HG03064 (cell line): ENCODE results near the gene ADAMTSL1.

Experiments
- ATAC-seq: cut with Tn5 transposase; IDR thresholded peaks from one replicate; pipeline ENCODE4 v1.9.1; 2021; ENCODE audit warnings: low read depth; ENCODE audit not compliant: unreplicated experiment

The ADAMTSL1 gene

DNA sequence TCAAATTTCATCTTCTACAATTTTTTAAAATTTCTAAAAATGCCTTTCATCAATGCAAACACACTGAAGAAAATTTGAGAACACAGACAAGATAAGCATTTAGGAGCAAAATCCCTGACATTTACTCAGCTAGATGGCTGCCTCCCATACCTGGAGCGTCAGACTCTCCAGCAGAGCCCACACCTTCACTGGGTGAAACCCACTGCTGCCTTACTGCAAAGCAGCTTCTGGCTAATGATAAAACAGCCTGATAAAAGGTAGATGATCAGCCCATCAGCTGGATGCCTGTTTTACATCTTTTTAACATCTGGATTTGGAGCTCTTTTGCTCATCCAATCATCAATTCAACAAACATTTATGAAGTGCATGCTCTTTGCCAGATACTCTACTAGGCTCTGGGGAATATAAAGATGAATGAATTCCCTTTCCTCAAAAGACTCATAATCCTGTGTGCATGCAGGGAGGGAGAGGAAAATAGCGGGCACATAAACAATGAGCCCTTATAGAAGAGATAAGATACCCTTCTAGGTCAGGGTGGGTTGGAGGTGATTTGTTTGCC, 287.9 kb downstream of the ADAMTSL1 start:
- no peak for ATAC-seq

- ATAC-seq: no peak
Observed at GRCh38 chr9:18766989-18767550, 293.1 kb downstream of the ADAMTSL1 start.

DNA sequence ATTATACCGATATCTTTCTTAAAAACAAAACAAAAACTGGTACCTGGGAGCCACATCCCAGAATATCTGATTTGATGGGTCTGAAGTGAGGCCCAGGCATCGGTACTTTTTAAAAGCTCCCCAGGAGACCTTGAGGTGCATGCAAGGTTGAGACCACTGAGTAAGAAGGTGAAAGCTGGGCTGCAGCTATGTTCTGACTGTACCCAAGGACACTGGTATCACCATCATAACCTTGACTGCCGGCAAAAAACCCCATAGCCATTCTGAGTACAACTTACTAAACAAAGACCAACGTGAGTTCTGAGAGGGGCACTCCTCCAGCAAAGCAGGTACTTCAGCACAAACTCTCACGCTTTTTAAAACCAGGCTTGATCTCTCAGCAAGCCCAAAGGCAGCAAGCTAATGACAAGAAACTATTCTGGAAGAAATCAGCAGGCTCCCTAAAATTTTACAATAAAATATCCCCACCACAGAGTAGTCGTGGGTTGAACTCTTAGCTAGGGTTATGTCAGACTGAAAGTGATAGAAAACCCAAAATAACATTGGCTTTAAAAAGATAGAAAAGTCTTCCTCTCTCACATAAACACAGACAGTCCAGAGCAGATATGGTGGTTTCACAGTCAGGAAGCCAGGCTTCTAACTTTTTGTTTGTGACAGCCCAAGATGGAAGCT, 295.1 kb downstream of the ADAMTSL1 start:
- ATAC-seq: peak; percentile 81

DNA sequence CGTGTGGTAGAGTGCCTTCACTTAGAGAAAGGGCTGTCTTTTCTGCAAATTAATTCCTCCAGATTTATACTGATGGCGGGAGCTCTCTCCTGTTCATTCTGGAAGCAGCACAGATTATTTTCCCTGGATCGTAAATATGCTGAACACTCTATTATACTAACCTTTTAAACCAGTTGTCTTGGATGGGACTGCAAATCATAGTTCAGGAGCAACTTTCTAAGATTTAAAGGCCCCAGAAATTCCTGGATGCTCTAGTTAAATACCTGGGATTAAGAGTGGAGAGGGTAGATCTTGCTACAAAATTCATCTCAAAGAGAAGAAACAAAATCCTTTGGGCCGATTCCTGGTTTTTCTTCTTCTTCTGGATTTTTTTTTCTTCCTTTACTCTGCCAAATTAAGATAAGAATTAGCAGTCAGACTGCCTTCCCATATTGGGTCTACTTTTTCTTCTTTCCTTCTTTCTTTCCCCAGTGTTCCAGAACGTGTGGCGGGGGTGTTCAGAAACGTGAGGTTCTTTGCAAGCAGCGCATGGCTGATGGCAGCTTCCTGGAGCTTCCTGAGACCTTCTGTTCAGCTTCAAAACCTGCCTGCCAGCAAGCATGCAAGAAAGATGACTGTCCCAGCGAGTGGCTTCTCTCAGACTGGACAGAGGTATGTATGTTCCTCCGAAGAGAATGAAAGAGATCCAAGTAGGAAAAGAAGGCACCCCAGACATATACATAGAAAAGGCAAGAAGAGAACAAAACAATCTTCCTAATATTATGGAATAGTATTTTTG, 296.4 kb downstream of the ADAMTSL1 start:
- ATAC-seq: no peak

DNA sequence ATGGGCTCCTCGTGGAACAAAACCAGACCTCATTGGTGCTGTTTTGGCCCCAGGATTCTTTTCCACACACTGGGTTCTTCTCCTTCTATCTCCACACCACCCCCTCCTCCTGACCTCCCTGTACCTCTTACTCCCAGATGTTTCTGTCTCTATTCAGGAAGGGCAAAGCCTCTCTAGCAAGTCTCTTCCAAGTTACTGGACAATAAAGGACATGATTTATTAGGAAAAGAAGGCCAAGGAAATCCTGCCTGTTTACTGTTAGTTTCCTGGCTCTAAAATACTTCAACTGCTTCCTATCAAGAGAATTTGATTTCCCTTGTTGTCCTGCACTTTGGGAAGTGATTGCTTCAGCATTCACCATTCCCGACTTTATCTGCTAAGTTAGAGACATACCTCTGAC, 297.1 kb downstream of the ADAMTSL1 start:
- ATAC-seq: no peak

DNA sequence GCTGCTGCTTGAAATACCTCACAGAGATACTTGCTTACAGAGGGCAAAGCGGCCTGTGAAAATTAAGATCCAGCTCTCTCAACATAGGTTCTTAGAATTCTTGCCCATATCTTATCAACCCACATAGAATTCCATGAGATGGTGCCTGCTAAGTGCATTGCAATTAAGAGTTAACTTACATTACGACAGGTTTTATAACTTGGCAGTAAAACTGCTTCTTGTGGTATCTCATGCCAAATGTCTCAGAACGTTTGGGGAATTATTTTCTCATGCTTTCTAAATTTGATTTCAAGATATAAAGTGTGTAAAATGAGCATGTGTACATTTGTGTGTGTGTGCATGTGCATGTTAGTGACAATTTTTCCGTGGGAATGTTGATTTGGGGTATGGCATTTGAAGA, 297.8 kb downstream of the ADAMTSL1 start:
- ATAC-seq: no peak

DNA sequence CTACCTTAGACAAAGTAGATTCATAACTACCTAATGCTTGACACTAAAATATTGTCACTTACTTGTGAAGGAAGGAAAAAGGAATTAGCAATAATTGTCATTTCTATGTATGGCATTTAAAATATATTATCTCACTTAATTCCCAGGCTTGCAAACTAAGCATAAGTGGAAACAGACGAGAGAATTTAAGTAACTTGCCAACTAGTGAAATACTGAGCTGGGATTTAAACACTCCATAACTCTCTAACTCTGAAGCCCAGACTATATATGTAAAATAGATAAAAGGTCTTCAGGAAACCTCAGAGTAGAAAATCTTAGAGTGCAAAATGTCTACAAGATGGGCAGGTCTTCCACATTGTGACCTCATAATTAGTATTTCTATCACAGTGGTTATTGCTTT, 301.3 kb downstream of the ADAMTSL1 start:
- no peak for ATAC-seq

DNA sequence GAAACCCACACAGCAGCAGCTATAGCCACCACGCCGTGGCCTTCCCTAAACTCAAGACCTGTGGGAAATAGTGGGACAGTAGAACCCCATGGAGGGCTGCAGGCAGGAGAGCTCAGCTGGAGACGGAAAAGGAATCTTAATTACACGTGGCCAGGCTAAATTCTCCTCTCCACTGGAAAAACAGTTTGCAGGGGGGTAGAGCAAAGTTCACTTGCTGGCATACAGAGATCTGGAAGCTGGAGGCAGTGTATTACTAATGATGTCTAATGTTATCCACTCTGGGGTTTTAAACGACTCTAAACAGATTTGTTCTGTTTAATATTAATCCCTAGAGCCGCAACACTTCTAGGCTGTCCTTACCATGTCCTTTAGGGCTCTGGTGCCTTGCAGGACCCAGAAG, 302.0 kb downstream of the ADAMTSL1 start:
- ATAC-seq: no peak

DNA sequence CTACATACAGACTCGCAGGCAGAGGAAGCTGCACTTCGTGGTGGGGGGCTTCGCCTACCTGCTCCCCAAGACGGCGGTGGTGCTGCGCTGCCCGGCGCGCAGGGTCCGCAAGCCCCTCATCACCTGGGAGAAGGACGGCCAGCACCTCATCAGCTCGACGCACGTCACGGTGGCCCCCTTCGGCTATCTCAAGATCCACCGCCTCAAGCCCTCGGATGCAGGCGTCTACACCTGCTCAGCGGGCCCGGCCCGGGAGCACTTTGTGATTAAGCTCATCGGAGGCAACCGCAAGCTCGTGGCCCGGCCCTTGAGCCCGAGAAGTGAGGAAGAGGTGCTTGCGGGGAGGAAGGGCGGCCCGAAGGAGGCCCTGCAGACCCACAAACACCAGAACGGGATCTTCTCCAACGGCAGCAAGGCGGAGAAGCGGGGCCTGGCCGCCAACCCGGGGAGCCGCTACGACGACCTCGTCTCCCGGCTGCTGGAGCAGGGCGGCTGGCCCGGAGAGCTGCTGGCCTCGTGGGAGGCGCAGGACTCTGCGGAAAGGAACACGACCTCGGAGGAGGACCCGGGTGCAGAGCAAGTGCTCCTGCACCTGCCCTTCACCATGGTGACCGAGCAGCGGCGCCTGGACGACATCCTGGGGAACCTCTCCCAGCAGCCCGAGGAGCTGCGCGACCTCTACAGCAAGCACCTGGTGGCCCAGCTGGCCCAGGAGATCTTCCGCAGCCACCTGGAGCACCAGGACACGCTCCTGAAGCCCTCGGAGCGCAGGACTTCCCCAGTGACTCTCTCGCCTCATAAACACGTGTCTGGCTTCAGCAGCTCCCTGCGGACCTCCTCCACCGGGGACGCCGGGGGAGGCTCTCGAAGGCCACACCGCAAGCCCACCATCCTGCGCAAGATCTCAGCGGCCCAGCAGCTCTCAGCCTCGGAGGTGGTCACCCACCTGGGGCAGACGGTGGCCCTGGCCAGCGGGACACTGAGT, 303.2 kb downstream of the ADAMTSL1 start:
- ATAC-seq: no peak

GRCh38 chr9:18778147-18778546, 304.2 kb downstream of the ADAMTSL1 start:
- ATAC-seq: no peak

- no peak for ATAC-seq
Observed at GRCh38 chr9:18778846-18779245, 304.9 kb downstream of the ADAMTSL1 start.

DNA sequence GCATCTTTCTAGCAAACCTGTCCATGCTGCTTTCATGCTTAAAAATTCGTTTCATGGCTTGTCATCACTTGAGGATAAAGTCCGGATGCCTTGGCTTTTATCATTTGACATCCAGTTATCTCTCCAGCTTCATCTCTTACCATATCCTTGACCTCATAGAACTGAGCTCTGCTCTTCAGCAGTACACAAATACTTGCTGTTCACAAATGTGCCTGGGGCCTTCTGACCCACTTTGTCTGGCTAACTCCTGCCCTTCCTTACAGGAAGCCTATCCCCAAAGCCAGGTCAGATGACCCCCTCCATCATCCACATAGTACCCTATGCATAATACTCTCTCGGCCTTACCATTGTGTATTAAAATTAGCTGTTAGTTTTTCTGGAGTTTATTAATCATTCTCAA, 310.0 kb downstream of the ADAMTSL1 start:
- ATAC-seq: no peak

DNA sequence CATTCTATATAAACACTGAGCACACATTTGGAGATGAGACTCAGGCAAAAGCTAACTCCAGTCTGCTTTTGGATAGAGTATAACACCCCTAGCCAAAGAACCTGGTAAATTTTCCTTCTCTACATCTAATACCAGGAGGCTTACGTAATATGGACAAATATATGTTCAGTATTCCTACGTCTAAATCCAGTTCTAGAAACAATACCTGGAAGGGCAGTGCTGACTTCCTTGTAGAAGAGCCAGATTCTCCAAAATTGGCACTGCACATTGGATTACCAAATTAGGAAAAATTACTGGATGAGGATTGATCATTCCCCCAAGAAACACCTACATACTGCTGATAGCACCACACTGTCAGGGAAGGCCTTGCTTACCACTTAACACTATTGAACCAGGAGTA, 311.7 kb downstream of the ADAMTSL1 start:
- ATAC-seq: no peak

- ATAC-seq: no peak
Observed at GRCh38 chr9:18786196-18786595, 312.2 kb downstream of the ADAMTSL1 start.

- ATAC-seq: no peak
Observed at GRCh38 chr9:18786911-18787650, 313.1 kb downstream of the ADAMTSL1 start.

DNA sequence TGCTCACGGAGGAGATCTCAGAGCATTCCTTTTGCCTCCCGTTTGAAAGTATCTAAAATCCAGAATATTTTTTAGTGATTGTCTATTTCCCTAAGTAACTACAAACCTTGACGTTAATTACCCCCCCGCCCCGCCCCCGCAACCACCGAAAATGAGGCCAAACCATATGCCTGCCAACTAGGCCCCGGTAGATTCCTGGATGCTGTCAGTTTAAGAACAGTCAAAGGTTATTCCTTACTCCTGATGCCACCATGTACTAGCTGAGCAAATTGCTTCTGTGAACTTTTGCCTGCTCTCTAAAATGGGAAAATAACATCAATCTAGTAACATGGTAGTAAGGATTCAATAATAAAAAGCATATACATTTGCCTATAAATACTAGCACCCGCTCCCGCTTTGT, 314.3 kb downstream of the ADAMTSL1 start:
- ATAC-seq: no peak

GRCh38 chr9:18791074-18791473, 317.1 kb downstream of the ADAMTSL1 start:
- no peak for ATAC-seq

DNA sequence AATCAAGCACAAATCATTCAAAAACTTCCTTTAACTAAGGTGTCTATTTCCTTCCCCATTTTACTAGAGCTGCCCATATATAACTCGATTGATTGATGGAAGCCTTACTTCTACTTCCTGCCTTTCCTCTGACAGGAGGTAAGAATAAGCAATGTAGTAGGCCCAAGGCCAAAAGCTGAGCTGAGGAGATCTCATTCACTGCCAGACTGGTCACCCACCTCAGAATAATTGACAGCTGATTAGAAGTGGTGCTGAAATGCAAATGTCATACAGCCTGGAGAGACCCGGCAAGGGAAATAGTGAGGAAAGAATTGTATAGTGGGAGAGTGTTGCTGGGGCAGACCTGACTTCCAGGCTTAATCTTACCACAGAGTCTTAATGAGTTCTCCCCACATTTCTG, 319.2 kb downstream of the ADAMTSL1 start:
- ATAC-seq: no peak

- no peak for ATAC-seq
Observed at GRCh38 chr9:18795947-18796671, 322.2 kb downstream of the ADAMTSL1 start.
